Measurements from ENCODE around the gene SASH3. TPM values are rescaled to one million over a fixed set of nuclear protein-coding genes. Genes with fewer than 3 reads are reported as not detected.

The SASH3 gene
- total RNA-seq, 6 experiments from 2014 or later = not detected

- no peak for TF ChIP-seq CTCF (IDR thresholded peaks at IDR 0.05)
- peaks cover 4% of the 10 kb centered on the region for H3K27me3 Mint-ChIP-seq (ENCODE audit: insufficient read depth)
- H3K9me3 Mint-ChIP-seq = no peaks in the 10 kb centered on the region
- no peak overlapping the region for H3K27ac Mint-ChIP-seq
- H3K36me3 Mint-ChIP-seq (ENCODE audit: low read depth) = no peaks in the 10 kb centered on the region
- no peak for DNase-seq
- H3K4me1 Mint-ChIP-seq (ENCODE audit: low read depth) = no peaks in the 10 kb centered on the region
- no peak overlapping the region for H3K4me3 Mint-ChIP-seq
Observed at GRCh38 chrX:129773649-129774458, 5.9 kb upstream of the SASH3 start.

GRCh38 chrX:129777218-129778030 is 2.3 kb upstream of the SASH3 start:
- Mint-ChIP-seq H3K27me3 (ENCODE audit: insufficient read depth) (peaks cover 8% of the 10 kb centered on the region), H3K4me3 (no peak overlapping the region)

DNA sequence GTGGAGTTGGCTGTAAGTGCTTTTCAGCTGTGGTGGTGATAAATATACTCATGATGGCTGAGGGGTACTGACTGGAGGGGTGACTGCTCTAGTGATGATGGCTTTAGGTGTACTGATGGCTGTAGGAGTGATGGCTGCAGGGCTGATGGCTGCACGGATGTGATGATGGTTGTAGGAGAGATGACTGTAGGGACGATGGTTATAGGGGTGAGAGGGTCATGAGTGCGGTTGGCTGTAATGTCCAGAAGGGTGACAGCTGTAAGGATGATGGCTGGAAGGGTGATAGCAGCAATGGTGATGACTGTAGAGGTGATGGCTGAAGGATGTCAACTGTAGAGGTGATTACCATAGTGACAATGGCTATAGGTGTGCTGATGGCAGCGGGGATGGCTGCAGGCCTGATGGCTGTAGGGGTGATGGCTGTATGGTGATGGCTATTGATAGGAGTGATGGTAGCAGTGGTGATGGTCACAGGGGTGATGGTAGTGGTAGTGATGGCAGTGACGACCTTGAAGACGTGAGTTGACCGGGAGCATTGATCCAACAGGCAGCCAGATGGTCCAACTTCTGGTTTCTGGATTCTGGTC is 570 bp upstream of the SASH3 start:
- Mint-ChIP-seq H3K27me3 (ENCODE audit: insufficient read depth) (peaks cover 9% of the 10 kb centered on the region), H3K36me3 (ENCODE audit: low read depth) (no peaks in the 10 kb centered on the region), H3K9me3 (no peaks in the 10 kb centered on the region), H3K27ac (no peak overlapping the region), H3K4me3 (no peak overlapping the region), H3K4me1 (ENCODE audit: low read depth) (no peaks in the 10 kb centered on the region)
- DNase-seq = no peak
- no peak for TF ChIP-seq CTCF (IDR thresholded peaks at IDR 0.05)

More at GRCh38 chrX:129777218-129778030, 2.3 kb upstream of the SASH3 start:
- TF ChIP-seq CTCF (IDR thresholded peaks at IDR 0.05) = no peak
- H3K27ac Mint-ChIP-seq = no peak overlapping the region
- H3K4me1 Mint-ChIP-seq (ENCODE audit: low read depth) = no peaks in the 10 kb centered on the region
- no peak for DNase-seq
- H3K36me3 Mint-ChIP-seq (ENCODE audit: low read depth) = no peaks in the 10 kb centered on the region
- no peaks in the 10 kb centered on the region for H3K9me3 Mint-ChIP-seq

GRCh38 chrX:129780441-129781105 is 824 bp downstream of the SASH3 start:
- no peak for DNase-seq
- Mint-ChIP-seq H3K27ac (no peak overlapping the region), H3K9me3 (no peaks in the 10 kb centered on the region), H3K4me3 (no peak overlapping the region), H3K4me1 (ENCODE audit: low read depth) (no peaks in the 10 kb centered on the region), H3K36me3 (ENCODE audit: low read depth) (no peaks in the 10 kb centered on the region), H3K27me3 (ENCODE audit: insufficient read depth) (peaks cover 7% of the 10 kb centered on the region)
- TF ChIP-seq CTCF (IDR thresholded peaks at IDR 0.05) = no peak

- no peak overlapping the region for H3K27ac Mint-ChIP-seq
- DNase-seq = no peak
- no peak overlapping the region for H3K4me3 Mint-ChIP-seq
- no peaks in the 10 kb centered on the region for H3K36me3 Mint-ChIP-seq (ENCODE audit: low read depth)
- H3K9me3 Mint-ChIP-seq = no peaks in the 10 kb centered on the region
- no peaks in the 10 kb centered on the region for H3K4me1 Mint-ChIP-seq (ENCODE audit: low read depth)
- H3K27me3 Mint-ChIP-seq (ENCODE audit: insufficient read depth) = peaks cover 7% of the 10 kb centered on the region
- no peak for TF ChIP-seq CTCF (IDR thresholded peaks at IDR 0.05)
Observed at GRCh38 chrX:129781134-129781672, 1.5 kb downstream of the SASH3 start.

Data from HFFc6 (cell line).